Prostate gland (tissue), 2 donors: ENCODE results near the gene TAF12. TPM values are rescaled to one million over a fixed set of nuclear protein-coding genes. Genes with fewer than 3 reads are reported as not detected.

Source experiments
- DNase-seq: peaks from one replicate; pipeline ENCODE4 v3.0.0-alpha.2; 2019; ENCODE audit warnings: low spot score
- H3K27ac ChIP-seq, 2 donors: fragments of 200-600 bp; sonication (generic); 2 replicates each; pipeline ENCODE4 v1.5.1; 2017 to 2019
- H3K27me3 ChIP-seq: fragments of 200-600 bp; sonication (generic); replicated peaks from 2 replicates; pipeline ENCODE4 v1.5.1; 2019; ENCODE audit not compliant: insufficient read depth
- H3K36me3 ChIP-seq, 2 donors: fragments of 200-600 bp; sonication (generic); 1 replicate in 1 of 2; 2 replicates in 1 of 2; pipeline versions ENCODE4 v1.5.1 to v1.8.1; 2017 to 2019
- H3K4me1 ChIP-seq: fragments of 200-600 bp; sonication (generic); replicated peaks from 2 replicates; pipeline ENCODE4 v1.5.1; 2019
- H3K4me3 ChIP-seq, 2 donors: fragments of 200-600 bp; sonication (generic); 2 replicates each; pipeline ENCODE4 v1.5.1; 2017 to 2019
- H3K9me3 ChIP-seq: fragments of 200-600 bp; sonication (generic); 2 replicates; pipeline ENCODE4 v1.5.1; 2017
- CTCF ChIP-seq, 4 experiments: fragments of 200-600 bp in 2 of 4; fragments of 450-650 bp in 2 of 4; sonication (generic) in 2 of 4; IDR thresholded peaks; 1 replicate in 3 of 4; 2 replicates in 1 of 4; pipeline ENCODE4 v1.5.1; 2016 to 2019; ENCODE audit warnings: antibody characterized with exemption in 4 of 4, mild to moderate bottlenecking in 2 of 4, moderate library complexity in 2 of 4
- POLR2A ChIP-seq: fragments of 450-650 bp; IDR thresholded peaks from one replicate; pipeline ENCODE4 v1.6.1; 2016; ENCODE audit warnings: antibody characterized with exemption, mild to moderate bottlenecking
- POLR2AphosphoS5 ChIP-seq: sonication (generic); formaldehyde crosslinking; IDR thresholded peaks from one replicate; pipeline ENCODE4 v1.6.1; 2017; ENCODE audit warnings: antibody characterized with exemption
- WGBS: methylation state at CpG from one replicate; pipeline ENCODE4 v1.1.5; 2018; 5-methylcytosine and 5-hydroxymethylcytosine counted together
- intact Hi-C: fragments of 100-400 bp; cut with DNase I; formaldehyde crosslinking; loops from one replicate; pipeline ENCODE4 v1.14.2; 2022
- total RNA-seq, 2 donors: library from RNA; depleted of rRNA; stranded (reverse); fragments of >200 nt; gene quantifications; one replicate each; pipeline ENCODE4 v1.1.0, GENCODE V29; 2016

The TAF12 gene
- total RNA-seq, 2 donors from 2014 or later, result 11.7 to 16.1 TPM

GRCh38 chr1:28606771-28607170 lies 36.1 kb downstream of the TAF12 start:
- TF ChIP-seq POLR2AphosphoS5 (no peak), POLR2A (no peak), CTCF (IDR thresholded peaks at IDR 0.05) (no peak)
- Histone ChIP-seq H3K27me3 (no peaks in the 10 kb centered on the region), H3K4me1 (no peaks in the 10 kb centered on the region), H3K9me3 (no peaks in the 10 kb centered on the region), H3K4me3 (no peak overlapping the region), H3K36me3 (peaks cover 0 to 9% of the 10 kb centered on the region in 2 donors), H3K27ac (no peak overlapping the region)
- intact Hi-C loops, result loop anchor here (10.0 kb wide), 2 partner anchors 252 to 352 kb away; partner anchors contain the start of gene SESN2
- no peak for DNase-seq
- 90% methylated on average over 2 of the region's 2 CpGs for WGBS

DNA sequence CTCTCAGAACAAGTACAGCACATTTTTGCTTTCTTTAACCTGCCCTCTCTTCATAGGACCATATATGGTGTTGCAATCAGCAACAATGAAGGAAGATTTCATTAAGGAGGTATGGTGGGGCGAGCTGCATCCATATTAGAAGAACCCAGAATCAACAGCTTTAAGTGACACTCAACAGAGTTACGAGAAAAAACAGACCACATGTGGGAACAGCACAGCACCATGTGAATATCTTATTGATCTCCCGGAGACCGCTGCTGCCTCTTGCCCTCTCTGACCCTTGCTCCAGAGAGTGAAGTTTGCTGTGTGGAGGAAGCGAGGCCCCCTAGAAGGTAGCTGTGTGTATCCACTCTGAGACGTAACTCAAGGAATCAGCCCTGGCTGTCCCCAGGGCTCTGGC lies 37.9 kb downstream of the TAF12 start:
- intact Hi-C loops, result loop anchor here (5.0 to 10.0 kb wide), 3 partner anchors 198 to 350 kb away; partner anchors contain the start of gene SESN2
- 87% methylated on average over 6 of the region's 6 CpGs for WGBS
- H3K36me3 ChIP-seq, result peaks cover 0 to 4% of the 10 kb centered on the region in 2 donors

DNA sequence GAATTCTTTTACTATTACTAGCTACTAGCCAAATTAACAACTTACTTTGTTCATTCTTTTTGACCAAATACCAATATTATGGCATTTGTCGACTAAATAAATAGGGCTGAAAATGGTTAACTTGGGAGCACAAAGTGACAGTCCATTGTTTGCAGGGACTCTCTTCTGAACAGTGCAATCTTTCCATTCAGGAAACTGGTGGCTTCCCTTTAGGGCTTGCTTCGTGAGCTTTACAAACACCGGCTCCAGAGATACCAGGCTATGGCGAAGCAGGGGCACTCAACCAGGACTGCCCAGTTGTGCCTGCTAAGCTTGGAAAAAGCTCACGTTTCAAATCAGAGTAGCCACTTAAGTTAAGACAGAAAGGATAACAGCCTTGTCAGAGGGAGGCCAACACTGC lies 38.5 kb downstream of the TAF12 start:
- Histone ChIP-seq H3K9me3 (no peaks in the 10 kb centered on the region), H3K4me1 (no peaks in the 10 kb centered on the region), H3K27ac (no peak overlapping the region), H3K36me3 (peaks cover 0 to 4% of the 10 kb centered on the region in 2 donors), H3K4me3 (no peak overlapping the region), H3K27me3 (no peaks in the 10 kb centered on the region)
- intact Hi-C loops, result loop anchor here (5.0 to 10.0 kb wide), 3 partner anchors 197 to 350 kb away; partner anchors contain the start of gene SESN2
- WGBS, result 90% methylated on average over 5 of the region's 5 CpGs
- no peak for DNase-seq
- TF ChIP-seq CTCF (IDR thresholded peaks at IDR 0.05) (no peak), POLR2A (no peak), POLR2AphosphoS5 (no peak)

More for the DNA sequence above, 37.9 kb downstream of the TAF12 start:
- Histone ChIP-seq H3K4me1 (no peaks in the 10 kb centered on the region), H3K27me3 (no peaks in the 10 kb centered on the region), H3K4me3 (no peak overlapping the region), H3K27ac (no peak overlapping the region), H3K9me3 (no peaks in the 10 kb centered on the region)
- TF ChIP-seq POLR2A (no peak), CTCF (IDR thresholded peaks at IDR 0.05) (no peak), POLR2AphosphoS5 (no peak)
- no peak for DNase-seq

GRCh38 chr1:28602536-28603439 lies 40.1 kb downstream of the TAF12 start:
- Histone ChIP-seq H3K4me3 (no peak overlapping the region), H3K27ac (no peak overlapping the region), H3K27me3 (no peaks in the 10 kb centered on the region), H3K9me3 (no peaks in the 10 kb centered on the region), H3K4me1 (no peaks in the 10 kb centered on the region), H3K36me3 (peaks cover 0 to 4% of the 10 kb centered on the region in 2 donors)
- TF ChIP-seq CTCF (IDR thresholded peaks at IDR 0.05) (peak in 3 of 4 experiments; percentile 59 to 77 (median 69)), POLR2A (no peak), POLR2AphosphoS5 (peak; percentile 34)
- DNase-seq, result peak; percentile 51
- intact Hi-C loops, result loop anchor here (2.0 to 10.0 kb wide), 4 partner anchors 84 to 348 kb away; partner anchors contain the start of gene SESN2
- WGBS, result 60% methylated on average over 15 of the region's 15 CpGs
